ENCODE results near the gene TRIML1. TPM values are rescaled to one million over a fixed set of nuclear protein-coding genes. Genes with fewer than 3 reads are reported as not detected.

The TRIML1 gene
- total and polyA plus RNA-seq, 10 of the 15 experiments (the other 5 are each of a cell fraction or from before 2014, with no cell fraction given): not detected

- no peak overlapping the region for H3K27ac ChIP-seq (ENCODE audit: control insufficient read depth, insufficient read depth)
- H3K9me3 ChIP-seq (replicated peaks; ENCODE audit: control insufficient read depth, insufficient read depth, low read length): no peaks in the 10 kb centered on the region
- DNase-seq (ENCODE audit: low read depth, low spot score) (no peak), ATAC-seq (no peak), FAIRE-seq (no peak)
- H3K36me3 ChIP-seq (ENCODE audit: control insufficient read depth in 2 of 2, insufficient read depth in 2 of 2, low read length in 1 of 2): no peaks in the 10 kb centered on the region
- ChIA-PET CTCF (no interaction called here), POLR2A (no interaction called here), RAD21 (ENCODE audit: unreplicated experiment) (no interaction called here), SMC1A (ENCODE audit: uncharacterized antibody, unreplicated experiment) (no interaction called here)
- H4K20me1 ChIP-seq (ENCODE audit: control insufficient read depth, insufficient read depth): no peaks in the 10 kb centered on the region
- no peaks in the 10 kb centered on the region for H3K27me3 ChIP-seq (replicated peaks in 1 of 2; ENCODE audit: control insufficient read depth in 2 of 2, insufficient read depth in 2 of 2, low read length in 1 of 2)
- intact Hi-C loops (cut with micrococcal nuclease; ENCODE audit: unreplicated experiment) (no loop called here), in situ Hi-C loops (cut with MboI) (no loop called here)
- no peak overlapping the region for H2AFZ ChIP-seq (ENCODE audit: control insufficient read depth, low read depth, low read length)
- TF ChIP-seq YBX1 (IDR thresholded peaks at IDR 0.05) (no peak), ZBTB33 (IDR thresholded peaks at IDR 0.05) (no peak), SUZ12 (IDR thresholded peaks at IDR 0.05; ENCODE audit: unreplicated experiment) (no peak), TAF1 (IDR thresholded peaks at IDR 0.05; ENCODE audit: borderline replicate concordance, low read depth, low read length) (no peak), NR2C2 (IDR thresholded peaks at IDR 0.05; ENCODE audit: borderline replicate concordance, control insufficient read depth, insufficient read length, low read depth) (no peak), ZBED1 (IDR thresholded peaks at IDR 0.05; ENCODE audit: borderline replicate concordance) (no peak)
- no peak overlapping the region for H3K4me2 ChIP-seq (ENCODE audit: control insufficient read depth, insufficient read depth)
- H3K4me1 ChIP-seq (ENCODE audit: control insufficient read depth, insufficient read depth, low read length): no peaks in the 10 kb centered on the region
- no peak overlapping the region for H3K9ac ChIP-seq (ENCODE audit: control insufficient read depth, insufficient read depth, low read length)
- BruUV-seq (replicated peaks): no TSS peak
- H3K79me2 ChIP-seq (ENCODE audit: control insufficient read depth, insufficient read depth, low read length): no peaks in the 10 kb centered on the region
- WGBS (ENCODE audit: insufficient coverage, insufficient replicate concordance, low lambda C conversion rate, missing lambda C conversion rate): 7% methylated on average over 3 of the region's 3 CpGs
- no peak overlapping the region for H3K4me3 ChIP-seq
Measured at GRCh38 chr4:188190461-188190860, 51.2 kb downstream of the TRIML1 start.

- DNase-seq (ENCODE audit: low read depth, low spot score) (no peak), ATAC-seq (no peak), FAIRE-seq (no peak)
- no TSS peak for BruUV-seq (replicated peaks)
- no peaks in the 10 kb centered on the region for H3K79me2 ChIP-seq (ENCODE audit: control insufficient read depth, insufficient read depth, low read length)
- H3K4me1 ChIP-seq (ENCODE audit: control insufficient read depth, insufficient read depth, low read length): no peaks in the 10 kb centered on the region
- no peak overlapping the region for H3K27ac ChIP-seq (ENCODE audit: control insufficient read depth, insufficient read depth)
- no peak for TF ChIP-seq SUPT20H (IDR thresholded peaks at IDR 0.05; ENCODE audit: borderline replicate concordance, control insufficient read depth, low read depth, low read length)
- TF ChIP-seq CBX3 (IDR thresholded peaks at IDR 0.05; ENCODE audit: borderline replicate concordance, low read depth): no peak
- SMC1A ChIA-PET (ENCODE audit: uncharacterized antibody, unreplicated experiment): no interaction called here
- POLR2A ChIA-PET: no interaction called here
- no peaks in the 10 kb centered on the region for H3K27me3 ChIP-seq (replicated peaks in 1 of 2; ENCODE audit: control insufficient read depth in 2 of 2, insufficient read depth in 2 of 2, low read length in 1 of 2)
- H3K4me3 ChIP-seq: no peak overlapping the region
- no peaks in the 10 kb centered on the region for H3K36me3 ChIP-seq (ENCODE audit: control insufficient read depth in 2 of 2, insufficient read depth in 2 of 2, low read length in 1 of 2)
- 11% methylated on average over 5 of the region's 5 CpGs for WGBS (ENCODE audit: insufficient coverage, insufficient replicate concordance, low lambda C conversion rate, missing lambda C conversion rate)
- no peak overlapping the region for H3K9ac ChIP-seq (ENCODE audit: control insufficient read depth, insufficient read depth, low read length)
- no peak overlapping the region for H3K4me2 ChIP-seq (ENCODE audit: control insufficient read depth, insufficient read depth)
- no peaks in the 10 kb centered on the region for H4K20me1 ChIP-seq (ENCODE audit: control insufficient read depth, insufficient read depth)
- in situ Hi-C loops (cut with MboI): no loop called here
- no peaks in the 10 kb centered on the region for H3K9me3 ChIP-seq (replicated peaks; ENCODE audit: control insufficient read depth, insufficient read depth, low read length)
- CTCF ChIA-PET: no interaction called here
- intact Hi-C loops (cut with micrococcal nuclease; ENCODE audit: unreplicated experiment): no loop called here
- RAD21 ChIA-PET (ENCODE audit: unreplicated experiment): no interaction called here
- no peak overlapping the region for H2AFZ ChIP-seq (ENCODE audit: control insufficient read depth, low read depth, low read length)
Measured at GRCh38 chr4:188194421-188194820, 55.2 kb downstream of the TRIML1 start.

Measured in GM12878 (cell line).